B cell (primary cell): Measurements from ENCODE around the gene ADCY2.

Source experiments
- CTCF ChIP-seq: fragments of 200-600 bp; IDR thresholded peaks from one replicate; pipeline ENCODE4 v1.8.0; 2022; ENCODE audit warnings: antibody characterized with exemption, mild to moderate bottlenecking
- EZH2 ChIP-seq: IDR thresholded peaks from 2 replicates; pipeline ENCODE4 v1.6.1; 2012; ENCODE audit warnings: borderline replicate concordance, low read depth, mild to moderate bottlenecking, moderate library complexity, low read length; ENCODE audit not compliant: insufficient read depth, poor library complexity, severe bottlenecking

GRCh38 chr5:7825630-7826029 is 429.7 kb downstream of the ADCY2 start:
- TF ChIP-seq CTCF (no peak), EZH2 (no peak)
